Omental fat pad (tissue), 4 donors: ENCODE measurements around the gene TP53TG5. TPM values are rescaled to one million over a fixed set of nuclear protein-coding genes. Genes with fewer than 3 reads are reported as not detected.

ENCODE experiments used
- ATAC-seq: fragments of 150-250 bp; one replicate; pipeline ENCODE4 v1.9.1; 2016; ENCODE audit warnings: mild to moderate bottlenecking, moderate library complexity; ENCODE audit not compliant: low FRiP score
- DNase-seq: peaks from one replicate; pipeline ENCODE4 v3.0.0-alpha.2; 2019; ENCODE audit warnings: low spot score
- total RNA-seq, 4 donors: library from RNA; depleted of rRNA; stranded (reverse); fragments of >200 nt; gene quantifications; one replicate each; pipeline ENCODE4 v1.1.0, GENCODE V29; 2016
- TF ChIP-seq, protein P1 (sequence below), 3 donors: fragments of 450-650 bp; IDR thresholded peaks; one replicate each; pipeline ENCODE4 v1.5.1; 2016 to 2017; ENCODE audit warnings: antibody characterized with exemption in 3 of 3, mild to moderate bottlenecking in 3 of 3, moderate library complexity in 2 of 3

Gene TP53TG5
- total RNA-seq, 4 donors from 2014 or later: 0.47 TPM; not detected in 3

- DNase-seq (no peak), ATAC-seq (no peak)
- TF ChIP-seq, protein P1, sequence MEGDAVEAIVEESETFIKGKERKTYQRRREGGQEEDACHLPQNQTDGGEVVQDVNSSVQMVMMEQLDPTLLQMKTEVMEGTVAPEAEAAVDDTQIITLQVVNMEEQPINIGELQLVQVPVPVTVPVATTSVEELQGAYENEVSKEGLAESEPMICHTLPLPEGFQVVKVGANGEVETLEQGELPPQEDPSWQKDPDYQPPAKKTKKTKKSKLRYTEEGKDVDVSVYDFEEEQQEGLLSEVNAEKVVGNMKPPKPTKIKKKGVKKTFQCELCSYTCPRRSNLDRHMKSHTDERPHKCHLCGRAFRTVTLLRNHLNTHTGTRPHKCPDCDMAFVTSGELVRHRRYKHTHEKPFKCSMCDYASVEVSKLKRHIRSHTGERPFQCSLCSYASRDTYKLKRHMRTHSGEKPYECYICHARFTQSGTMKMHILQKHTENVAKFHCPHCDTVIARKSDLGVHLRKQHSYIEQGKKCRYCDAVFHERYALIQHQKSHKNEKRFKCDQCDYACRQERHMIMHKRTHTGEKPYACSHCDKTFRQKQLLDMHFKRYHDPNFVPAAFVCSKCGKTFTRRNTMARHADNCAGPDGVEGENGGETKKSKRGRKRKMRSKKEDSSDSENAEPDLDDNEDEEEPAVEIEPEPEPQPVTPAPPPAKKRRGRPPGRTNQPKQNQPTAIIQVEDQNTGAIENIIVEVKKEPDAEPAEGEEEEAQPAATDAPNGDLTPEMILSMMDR (IDR thresholded peaks at IDR 0.05): no peak
Observed at GRCh38 chr20:45394221-45395113, 16.3 kb upstream of the TP53TG5 start.

GRCh38 chr20:45392733-45393132, 14.6 kb upstream of the TP53TG5 start:
- no peak for DNase-seq
- TF ChIP-seq, protein P1 (IDR thresholded peaks at IDR 0.05): no peak
- no peak for ATAC-seq

DNA sequence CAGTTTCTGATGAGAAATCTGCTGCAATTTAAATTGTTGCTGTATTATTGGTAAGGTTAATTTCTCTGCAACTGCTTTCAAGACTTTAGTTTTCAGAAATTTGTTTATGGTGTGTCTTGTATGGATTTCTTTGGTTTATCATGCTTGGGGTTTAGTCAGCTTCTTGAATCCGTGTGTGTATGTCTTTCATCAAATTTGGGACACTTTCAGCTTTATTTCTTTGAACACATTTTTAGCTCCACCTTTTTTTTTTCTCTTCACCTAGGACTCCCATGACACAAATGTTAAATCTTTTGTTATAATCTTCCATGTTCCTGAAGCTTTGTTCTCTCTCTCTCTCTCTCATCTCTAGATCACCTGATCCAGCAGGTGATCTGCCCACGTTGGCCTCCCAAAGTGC, 13.4 kb upstream of the TP53TG5 start:
- ATAC-seq: no peak
- TF ChIP-seq, protein P1 (IDR thresholded peaks at IDR 0.05): no peak

GRCh38 chr20:45390931-45391330, 12.8 kb upstream of the TP53TG5 start:
- TF ChIP-seq, protein P1 (IDR thresholded peaks at IDR 0.05): no peak
- no peak for ATAC-seq

More for the DNA sequence above, 13.4 kb upstream of the TP53TG5 start:
- no peak for DNase-seq

GRCh38 chr20:45387274-45387673, 9.1 kb upstream of the TP53TG5 start:
- DNase-seq: no peak
- ATAC-seq: no peak
- TF ChIP-seq, protein P1 (IDR thresholded peaks at IDR 0.05): no peak

More at GRCh38 chr20:45390931-45391330, 12.8 kb upstream of the TP53TG5 start:
- DNase-seq: no peak

DNA sequence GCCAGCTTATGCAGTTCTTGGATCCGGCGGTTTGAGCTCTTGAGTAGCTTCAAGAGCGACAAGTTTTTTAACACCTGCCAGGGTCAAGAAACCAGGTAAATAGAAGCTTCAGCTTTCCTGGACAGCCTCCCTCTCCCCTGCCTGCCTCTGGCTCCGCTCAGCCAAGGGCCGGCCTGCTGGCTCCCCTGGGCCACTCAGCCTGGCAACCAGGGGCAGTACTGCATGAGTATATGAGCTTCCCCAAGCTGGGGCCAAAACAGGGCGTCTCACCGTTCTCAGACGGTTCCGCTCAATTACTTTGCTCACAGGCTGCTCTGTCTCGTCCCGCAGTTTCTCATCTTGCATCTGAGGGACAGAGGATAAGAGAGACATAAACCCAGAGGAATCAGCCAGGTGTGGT, 856 bp downstream of the TP53TG5 start:
- ATAC-seq: no peak
- DNase-seq: no peak

More for the DNA sequence above, 856 bp downstream of the TP53TG5 start:
- TF ChIP-seq, protein P1 (IDR thresholded peaks at IDR 0.05): no peak
